Neural progenitor cell (in vitro differentiated cells): ENCODE results near the gene HMOX1. TPM values are rescaled to one million over a fixed set of nuclear protein-coding genes. Genes with fewer than 3 reads are reported as not detected.

ENCODE experiments used
- DNase-seq: peaks from one replicate; pipeline ENCODE4 v3.0.0-alpha.2; 2016; ENCODE audit warnings: low spot score
- H2AFZ ChIP-seq: fragments of 200-600 bp; sonication (generic); replicated peaks from 2 replicates; pipeline ENCODE4 v1.6.1; 2016; ENCODE audit warnings: antibody characterized with exemption
- H3F3A ChIP-seq: fragments of 200-600 bp; sonication (generic); 2 replicates; pipeline ENCODE4 v1.6.1; 2016; ENCODE audit warnings: antibody characterized with exemption, low read depth
- H3K27ac ChIP-seq: fragments of 200-600 bp; sonication (generic); 2 replicates; pipeline ENCODE4 v1.5.1; 2016; ENCODE audit warnings: mild to moderate bottlenecking
- H3K27me3 ChIP-seq: fragments of 200-600 bp; sonication (generic); 2 replicates; pipeline ENCODE4 v1.6.1; 2016; ENCODE audit warnings: mild to moderate bottlenecking, moderate library complexity
- H3K36me3 ChIP-seq: fragments of 200-600 bp; sonication (generic); 2 replicates; pipeline ENCODE4 v1.5.1; 2016
- H3K4me1 ChIP-seq: fragments of 200-600 bp; sonication (generic); 2 replicates; pipeline ENCODE4 v1.6.1; 2016; ENCODE audit warnings: mixed run types
- H3K4me2 ChIP-seq: fragments of 200-600 bp; sonication (generic); 2 replicates; pipeline ENCODE4 v1.6.1; 2016
- H3K4me3 ChIP-seq: fragments of 200-600 bp; sonication (generic); 2 replicates; pipeline ENCODE4 v1.5.1; 2016
- H3K79me2 ChIP-seq: fragments of 200-600 bp; sonication (generic); 2 replicates; pipeline ENCODE4 v1.6.1; 2016; ENCODE audit warnings: low read depth
- H3K9ac ChIP-seq: fragments of 200-600 bp; sonication (generic); 2 replicates; pipeline ENCODE4 v1.6.1; 2016
- H3K9me3 ChIP-seq: fragments of 200-600 bp; sonication (generic); 2 replicates; pipeline ENCODE4 v1.5.1; 2016; ENCODE audit warnings: low read depth
- H4K20me1 ChIP-seq: fragments of 200-600 bp; sonication (generic); 2 replicates; pipeline ENCODE4 v1.6.1; 2016; ENCODE audit warnings: low read depth
- H3K27ac Mint-ChIP-seq: 3 replicates; pipeline ENCODE4 v1.8.0; 2021; ENCODE audit warnings: mixed read lengths
- H3K27me3 Mint-ChIP-seq: 2 replicates; pipeline ENCODE4 v1.8.0; 2022; ENCODE audit warnings: low read depth, mild to moderate bottlenecking, inconsistent platforms, moderate library complexity, mixed read lengths; ENCODE audit not compliant: insufficient read depth
- H3K36me3 Mint-ChIP-seq: 3 replicates; pipeline ENCODE4 v1.8.0; 2021; ENCODE audit warnings: mixed read lengths
- H3K4me1 Mint-ChIP-seq: 3 replicates; pipeline ENCODE4 v1.8.0; 2021; ENCODE audit warnings: mixed read lengths
- H3K4me3 Mint-ChIP-seq: 3 replicates; pipeline ENCODE4 v1.8.0; 2021; ENCODE audit warnings: mild to moderate bottlenecking, moderate library complexity, mixed read lengths
- H3K9me3 Mint-ChIP-seq: 3 replicates; pipeline ENCODE4 v1.8.0; 2020; ENCODE audit warnings: mixed read lengths
- CTCF ChIP-seq: fragments of 200-600 bp; sonication (generic); IDR thresholded peaks from 2 replicates; pipeline ENCODE4 v1.5.1; 2017; ENCODE audit warnings: antibody characterized with exemption, mild to moderate bottlenecking
- EZH2 ChIP-seq: fragments of 200-600 bp; sonication (generic); IDR thresholded peaks from 2 replicates; pipeline ENCODE4 v1.6.1; 2017; ENCODE audit warnings: antibody characterized with exemption, mild to moderate bottlenecking, moderate library complexity
- EZH2phosphoT487 ChIP-seq: fragments of 200-600 bp; sonication (generic); IDR thresholded peaks from 2 replicates; pipeline ENCODE4 v1.6.1; 2017; ENCODE audit warnings: antibody characterized with exemption
- total RNA-seq: library from RNA; depleted of rRNA; stranded (reverse); fragments of >200 nt; gene quantifications from 2 replicates; pipeline ENCODE4 v1.2.3, GENCODE V29; 2015; ENCODE audit warnings: low replicate concordance

Gene HMOX1
- total RNA-seq, 1 donor from 2014 or later, result 2.4 TPM

GRCh38 chr22:35377735-35378134 is 3.2 kb upstream of the HMOX1 start:
- H3K36me3 ChIP-seq, result no peaks in the 10 kb centered on the region
- Mint-ChIP-seq H3K9me3 (no peaks in the 10 kb centered on the region), H3K27ac (peak overlapping the region; percentile 83), H3K4me3 (peak overlapping the region; percentile 27), H3K27me3 (peaks cover 25% of the 10 kb centered on the region), H3K36me3 (no peaks in the 10 kb centered on the region), H3K4me1 (peaks cover 42% of the 10 kb centered on the region)
- H3K27me3 ChIP-seq, result peaks cover 12% of the 10 kb centered on the region
- no peak overlapping the region for H3K9ac ChIP-seq
- no peaks in the 10 kb centered on the region for H3K79me2 ChIP-seq
- H4K20me1 ChIP-seq, result no peaks in the 10 kb centered on the region
- TF ChIP-seq EZH2 (no peak), EZH2phosphoT487 (no peak), CTCF (no peak)
- H2AFZ ChIP-seq, result no peak overlapping the region
- DNase-seq, result no peak
- peaks cover 35% of the 10 kb centered on the region for H3K4me1 ChIP-seq
- no peak overlapping the region for H3K27ac ChIP-seq
- H3K4me3 ChIP-seq, result no peak overlapping the region
- H3F3A ChIP-seq, result peaks cover 47% of the 10 kb centered on the region
- no peaks in the 10 kb centered on the region for H3K9me3 ChIP-seq
- H3K4me2 ChIP-seq, result peak overlapping the region; percentile 35

- Histone ChIP-seq H3K9me3 (no peaks in the 10 kb centered on the region), H3K4me1 (peaks cover 35% of the 10 kb centered on the region)
- H3K4me1 Mint-ChIP-seq, result peaks cover 42% of the 10 kb centered on the region
Measured at GRCh38 chr22:35378621-35379020, 2.3 kb upstream of the HMOX1 start.

GRCh38 chr22:35379146-35379993 is 1.5 kb upstream of the HMOX1 start:
- H3K36me3 Mint-ChIP-seq, result no peaks in the 10 kb centered on the region
- H3K9me3 Mint-ChIP-seq, result no peaks in the 10 kb centered on the region
- TF ChIP-seq EZH2phosphoT487 (no peak), EZH2 (no peak), CTCF (no peak)
- peak overlapping the region; percentile 74 for H3K4me3 Mint-ChIP-seq
- Histone ChIP-seq H3F3A (peaks cover 47% of the 10 kb centered on the region), H3K4me2 (no peak overlapping the region), H3K4me3 (no peak overlapping the region), H2AFZ (no peak overlapping the region), H4K20me1 (no peaks in the 10 kb centered on the region), H3K9ac (no peak overlapping the region), H3K4me1 (peaks cover 35% of the 10 kb centered on the region), H3K79me2 (no peaks in the 10 kb centered on the region), H3K9me3 (no peaks in the 10 kb centered on the region), H3K27me3 (peaks cover 12% of the 10 kb centered on the region), H3K36me3 (no peaks in the 10 kb centered on the region), H3K27ac (no peak overlapping the region)
- H3K27ac Mint-ChIP-seq, result no peak overlapping the region
- no peak for DNase-seq
- peaks cover 39% of the 10 kb centered on the region for H3K4me1 Mint-ChIP-seq
- peaks cover 25% of the 10 kb centered on the region for H3K27me3 Mint-ChIP-seq

More at GRCh38 chr22:35378621-35379020, 2.3 kb upstream of the HMOX1 start:
- H3K27ac ChIP-seq, result no peak overlapping the region
- no peak overlapping the region for H3K4me2 ChIP-seq
- no peak overlapping the region for H3K27ac Mint-ChIP-seq
- H3K4me3 ChIP-seq, result no peak overlapping the region
- no peak overlapping the region for H2AFZ ChIP-seq
- H3K36me3 Mint-ChIP-seq, result no peaks in the 10 kb centered on the region
- H3K9me3 Mint-ChIP-seq, result no peaks in the 10 kb centered on the region
- H3K36me3 ChIP-seq, result no peaks in the 10 kb centered on the region
- peaks cover 12% of the 10 kb centered on the region for H3K27me3 ChIP-seq
- no peaks in the 10 kb centered on the region for H3K79me2 ChIP-seq
- peaks cover 25% of the 10 kb centered on the region for H3K27me3 Mint-ChIP-seq
- no peak overlapping the region for H3K4me3 Mint-ChIP-seq
- H3F3A ChIP-seq, result peaks cover 47% of the 10 kb centered on the region
- DNase-seq, result no peak
- H4K20me1 ChIP-seq, result no peaks in the 10 kb centered on the region
- H3K9ac ChIP-seq, result no peak overlapping the region
- TF ChIP-seq EZH2, result no peak
- TF ChIP-seq CTCF, result no peak
- no peak for TF ChIP-seq EZH2phosphoT487
